Umbilical cord (tissue), 2 donors: ENCODE data around the gene ACTN2. TPM values are rescaled to one million over a fixed set of nuclear protein-coding genes. Genes with fewer than 3 reads are reported as not detected.
"Not testable (repeated sequence)": the region's sequence is repeated elsewhere in the genome, so short reads cannot be mapped to it uniquely, and the experiment has no call there.

ENCODE experiments used
- DNase-seq: peaks from one replicate; pipeline ENCODE4 v3.0.0-alpha.2; 2015; ENCODE audit warnings: low spot score
- total RNA-seq: library from RNA; depleted of rRNA; stranded (reverse); fragments of >200 nt; gene quantifications from one replicate; pipeline ENCODE4 v1.2.3, GENCODE V29; 2014; ENCODE audit warnings: low replicate concordance; ENCODE audit not compliant: insufficient read depth

ACTN2 gene
- total RNA-seq = 1.4 TPM

GRCh38 chr1:236685917-236686814 lies at the start of gene ACTN2:
Gene ACTN2, plus strand, starts transcription at chr1:236686499. Its CDS starts 175 bp downstream, at chr1:236686674.
- peak; percentile 57 for DNase-seq

DNA sequence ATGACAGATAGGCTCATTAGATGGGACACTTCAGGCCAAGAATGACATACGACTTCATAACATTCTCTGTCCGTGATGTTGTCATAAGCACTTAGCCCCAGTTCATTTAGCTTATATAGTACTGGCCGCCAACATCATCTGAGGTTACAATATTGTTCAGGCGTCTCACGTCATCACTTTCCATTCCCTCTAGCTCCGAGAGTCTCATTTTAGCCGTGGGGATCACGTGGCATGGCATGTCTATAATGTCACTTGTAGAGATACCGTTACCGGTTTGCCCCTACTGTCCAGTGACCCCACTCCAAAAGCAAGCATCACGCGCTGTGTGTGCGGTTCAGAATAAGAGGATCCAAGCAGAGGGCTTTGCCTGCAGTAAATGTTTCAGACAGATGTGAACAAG lies 47.4 kb upstream of the ACTN2 start:
- DNase-seq = no peak

DNA sequence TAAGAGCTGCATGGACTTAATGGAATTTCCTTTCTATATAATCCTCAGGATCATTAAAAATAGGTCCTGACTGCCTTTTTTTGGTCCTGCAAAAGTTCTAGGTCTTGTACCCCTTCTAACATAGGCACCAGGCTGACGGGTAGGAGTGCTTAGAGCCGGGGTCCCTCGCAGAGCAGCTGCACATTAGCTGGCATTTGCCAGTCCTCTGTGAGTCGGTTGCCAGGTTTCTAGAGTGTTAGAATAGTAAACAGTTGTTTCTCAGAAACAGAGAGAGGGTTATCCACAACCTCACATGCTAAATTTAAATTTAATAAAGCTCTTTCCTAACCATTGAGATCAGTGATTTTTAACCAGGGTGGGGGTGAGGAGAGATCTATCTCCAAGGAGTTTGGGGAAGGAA lies 46.6 kb upstream of the ACTN2 start:
- no peak for DNase-seq

- DNase-seq = no peak
These were observed 43.5 kb upstream of the ACTN2 start for GRCh38 chr1:236642763-236643162.

DNA sequence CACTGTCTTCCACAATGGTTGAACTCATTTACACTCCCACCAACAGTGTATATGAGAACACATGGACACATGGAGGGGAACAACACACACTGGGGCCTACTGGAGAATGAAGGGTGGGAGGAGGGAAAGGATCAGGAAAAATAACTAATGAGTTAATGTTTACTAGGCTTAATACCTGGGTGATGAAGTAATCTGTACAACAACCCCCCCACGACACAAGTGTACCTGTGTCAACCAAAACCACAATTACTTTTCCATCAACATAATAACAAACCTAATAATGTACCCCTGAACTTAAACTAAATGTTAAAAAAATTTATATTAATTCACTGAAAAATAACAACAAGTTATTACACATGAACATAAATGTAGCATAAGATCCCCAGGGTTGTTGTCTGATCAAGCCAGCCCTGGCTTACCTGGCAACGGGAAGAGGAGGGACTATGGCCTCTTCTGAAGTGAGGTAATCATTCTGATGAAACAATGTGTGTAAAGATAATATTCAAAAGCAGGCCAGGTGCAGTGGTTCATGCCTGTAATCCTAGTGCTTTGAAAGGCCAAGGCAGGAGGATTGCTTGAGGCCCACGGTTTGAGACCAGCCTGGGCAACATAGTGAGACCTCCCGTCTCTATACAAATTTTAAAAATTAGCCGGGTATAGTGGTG lies 41.2 kb upstream of the ACTN2 start:
- no peak for DNase-seq

- DNase-seq = no peak
These were observed 31.8 kb upstream of the ACTN2 start for GRCh38 chr1:236654511-236654910.

DNA sequence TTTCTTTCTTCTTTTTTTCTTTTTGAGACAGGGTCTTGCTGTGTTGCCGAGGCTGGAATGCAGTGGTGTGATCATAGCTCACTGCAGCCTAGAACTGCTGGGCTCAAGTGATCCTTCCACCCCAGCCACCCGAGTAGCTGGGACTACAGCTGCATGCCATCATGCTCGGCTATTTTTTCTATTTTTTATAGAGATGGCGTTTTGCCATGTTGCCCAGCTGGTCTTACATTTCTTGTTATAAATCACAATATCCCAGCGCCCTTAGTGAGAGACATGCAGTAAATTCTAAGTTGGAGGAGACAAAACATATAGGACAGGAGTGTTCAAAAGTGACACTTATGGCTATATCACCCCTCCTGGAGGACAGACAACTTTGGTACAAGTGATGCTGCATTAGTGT lies 31.3 kb upstream of the ACTN2 start:
- peak; percentile 79 for DNase-seq

DNA sequence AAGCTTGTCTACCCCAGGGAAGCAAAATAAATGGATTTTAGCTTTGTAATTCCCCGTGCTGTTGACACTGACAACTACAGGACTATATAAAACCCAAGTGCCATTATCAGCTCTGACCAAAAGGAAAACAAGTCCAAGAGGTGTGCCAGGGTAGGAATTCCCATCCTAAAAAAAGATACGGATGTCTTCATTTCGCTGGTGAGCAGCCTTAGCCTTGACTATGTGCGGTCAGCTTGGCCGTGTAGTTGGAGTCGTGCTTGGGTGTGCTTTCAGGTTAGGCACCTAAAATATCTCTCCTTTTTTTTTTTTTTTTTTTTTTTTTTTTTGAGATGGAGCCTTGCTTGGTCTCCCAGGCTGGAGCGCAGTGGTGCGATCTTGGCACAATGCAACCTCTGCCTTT lies 28.9 kb upstream of the ACTN2 start:
- no peak for DNase-seq

DNA sequence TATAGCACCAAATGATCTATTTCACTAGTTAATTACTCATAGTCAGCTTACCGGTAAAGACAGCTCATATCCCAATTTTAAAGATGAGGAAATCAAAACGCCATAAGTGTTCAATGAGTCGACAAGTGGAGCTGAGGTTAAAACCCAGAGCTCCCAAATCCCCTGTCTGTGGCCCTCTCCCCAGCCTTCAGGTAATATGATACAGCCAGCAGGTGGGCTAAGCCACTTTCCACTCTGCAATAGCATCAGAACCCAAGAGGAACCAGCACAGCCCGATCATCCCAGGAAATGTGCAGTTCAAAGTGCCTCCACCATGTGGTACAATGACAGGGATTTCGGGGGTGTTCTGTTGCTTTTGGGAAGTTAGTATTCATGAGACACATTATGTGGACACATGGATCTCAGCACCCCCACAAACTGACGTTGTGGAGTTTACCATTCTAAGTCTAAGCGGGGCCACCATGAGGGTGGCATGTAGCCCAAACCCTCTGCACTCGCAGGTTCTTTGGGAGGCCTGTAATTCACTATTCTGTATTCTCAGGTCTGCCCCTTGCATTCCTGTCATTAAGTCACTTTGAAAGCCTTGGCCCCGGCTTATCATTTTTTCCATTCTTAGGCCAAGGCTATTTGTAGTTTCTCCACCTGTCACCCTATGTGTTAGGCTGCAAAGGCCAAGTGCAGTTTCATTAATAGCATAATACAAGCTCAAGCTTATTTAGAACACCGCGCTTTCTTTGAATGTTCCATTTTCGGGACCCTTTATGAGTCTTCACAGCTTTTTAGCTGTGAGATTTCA lies 26.3 kb upstream of the ACTN2 start:
- DNase-seq = no peak

DNA sequence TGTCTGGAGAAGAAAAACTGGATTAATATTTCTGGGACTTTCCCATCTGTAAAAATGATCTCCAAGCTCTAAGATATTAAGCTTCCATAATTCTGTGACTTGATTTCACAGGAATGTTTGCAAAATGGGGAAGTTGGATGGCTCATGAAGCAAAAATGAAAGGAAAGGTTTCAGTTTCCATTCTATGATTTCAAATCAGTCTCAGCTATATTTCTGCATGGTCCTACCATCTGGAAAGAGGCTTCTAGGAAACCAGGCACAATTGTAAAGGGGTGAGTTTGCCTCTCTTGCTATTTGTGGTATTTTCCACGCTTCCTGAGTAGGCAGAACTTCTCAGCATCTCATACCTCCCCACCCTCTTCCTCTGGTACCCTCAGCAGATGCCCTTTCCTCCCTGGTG lies 22.4 kb upstream of the ACTN2 start:
- no peak for DNase-seq

- DNase-seq = not testable (repeated sequence)
These were observed 17.4 kb upstream of the ACTN2 start for GRCh38 chr1:236668909-236669308.

DNA sequence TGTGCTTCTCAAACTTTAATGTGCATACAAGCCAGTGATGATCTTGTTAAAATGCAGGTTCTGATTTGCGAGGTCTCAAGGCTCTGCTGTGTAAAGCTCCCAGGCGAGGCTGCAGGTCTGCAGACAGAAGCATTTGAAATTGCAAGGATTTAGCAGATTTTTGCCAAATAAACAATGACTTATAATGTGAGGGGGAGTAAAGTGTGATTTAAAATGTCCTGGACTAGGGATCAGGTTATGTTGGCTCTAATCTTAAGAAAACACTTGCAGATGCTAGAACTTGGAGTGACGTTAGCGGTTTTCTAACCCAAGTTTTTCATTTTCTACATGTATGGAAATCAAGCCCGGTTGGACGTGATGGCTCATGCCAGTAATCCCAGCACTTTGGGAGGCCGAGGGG lies 16.2 kb upstream of the ACTN2 start:
- DNase-seq = no peak

- DNase-seq = peak; percentile 76
These were observed 12.9 kb upstream of the ACTN2 start for GRCh38 chr1:236673289-236673919.

- DNase-seq = no peak
These were observed 8.6 kb upstream of the ACTN2 start for GRCh38 chr1:236677641-236678235.

- DNase-seq = peak; percentile 93
These were observed 5.1 kb upstream of the ACTN2 start for GRCh38 chr1:236681219-236681618.

DNA sequence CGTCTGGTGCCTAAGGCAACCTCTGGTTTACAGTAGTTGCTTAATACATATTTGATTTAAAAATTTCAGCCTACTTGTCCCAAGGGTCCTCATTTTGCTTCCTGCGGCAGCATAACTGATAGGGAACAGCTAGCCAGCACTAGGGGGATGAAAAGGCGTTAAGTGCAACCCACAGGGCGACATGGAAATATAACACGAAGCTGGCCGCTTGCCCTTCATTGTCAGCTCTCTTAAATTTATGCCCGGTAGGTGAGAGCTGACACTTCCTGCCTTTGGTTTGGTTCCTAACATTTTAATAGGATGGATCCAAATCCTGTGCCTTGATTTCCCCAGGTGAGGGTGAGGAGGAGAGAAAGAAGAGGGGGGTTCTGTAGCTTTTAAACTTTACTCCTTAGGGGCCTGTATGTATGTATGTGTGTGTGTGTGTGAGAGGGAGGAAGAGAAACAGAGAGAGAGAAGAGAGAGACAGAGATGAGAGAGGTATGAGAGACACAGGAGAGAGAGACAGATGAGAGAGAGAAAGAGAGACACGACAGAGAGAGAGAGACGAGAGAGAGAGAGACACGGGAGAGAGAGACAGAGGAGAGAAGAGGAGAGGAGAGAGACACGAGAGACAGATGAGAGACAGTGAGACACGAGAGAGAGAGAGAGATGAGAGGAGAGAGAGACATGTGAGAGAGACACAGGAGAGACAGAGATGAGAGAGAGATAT lies 938 bp upstream of the ACTN2 start:
- no peak for DNase-seq

DNA sequence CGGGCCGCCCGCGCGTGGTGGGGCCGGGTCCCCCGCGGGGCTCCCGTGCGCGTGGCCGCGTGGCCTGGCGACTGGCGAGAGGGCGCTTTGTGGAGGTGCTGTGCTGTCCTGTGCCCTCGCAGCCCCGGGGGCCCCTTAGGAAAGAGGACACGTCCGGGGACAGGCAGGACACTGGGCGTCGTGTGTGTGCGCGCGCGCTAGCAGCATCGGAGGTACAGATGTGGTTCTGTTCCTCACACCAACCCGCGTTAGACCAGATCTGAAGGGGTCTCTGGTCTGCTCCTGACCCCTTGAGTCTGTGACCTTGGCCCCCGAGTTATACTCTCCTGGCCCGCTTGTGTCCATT lies 489 bp downstream of the ACTN2 start:
- DNase-seq = no peak

DNA sequence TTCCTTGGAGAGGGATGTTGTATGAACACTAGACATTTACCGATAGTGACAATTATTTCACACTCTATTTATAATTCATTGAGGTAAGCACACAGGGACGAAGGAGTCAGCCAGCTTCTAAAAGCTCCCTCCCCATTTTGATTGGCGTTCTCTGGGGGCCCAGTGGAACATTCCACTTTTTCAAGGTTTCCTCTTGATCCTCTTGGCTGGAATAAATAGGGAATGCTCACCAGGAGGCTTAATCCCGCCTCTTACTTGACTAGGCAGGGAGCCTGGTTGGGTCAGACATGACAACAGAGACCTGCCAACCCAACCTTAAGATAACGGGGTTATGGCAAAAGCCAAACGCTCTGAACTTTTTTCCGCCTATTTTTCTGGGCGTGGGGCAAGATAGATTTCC lies 974 bp downstream of the ACTN2 start:
- no peak for DNase-seq

GRCh38 chr1:236688705-236689104 lies 2.4 kb downstream of the ACTN2 start:
- no peak for DNase-seq

GRCh38 chr1:236689713-236690569 lies 3.6 kb downstream of the ACTN2 start:
- DNase-seq = no peak
